Measurements from ENCODE around the gene SUN1.
A peak's percentile ranks its signal among the peaks of the same experiment; 100 is the strongest.

The SUN1 gene

GRCh38 chr7:883055-884021 lies 51.1 kb downstream of the SUN1 start:
- peak; percentile 27; the same call in 1 of the 2 replicates for TF ChIP-seq CTCF (IDR thresholded peaks at IDR 0.05)

- TF ChIP-seq CTCF (IDR thresholded peaks at IDR 0.05) = no peak
Observed at GRCh38 chr7:884191-885003, 52.1 kb downstream of the SUN1 start.

GRCh38 chr7:885261-885892 lies 53.1 kb downstream of the SUN1 start:
- TF ChIP-seq CTCF (IDR thresholded peaks at IDR 0.05) = no peak

- no peak for TF ChIP-seq CTCF (IDR thresholded peaks at IDR 0.05)
Observed at GRCh38 chr7:885893-886625, 53.8 kb downstream of the SUN1 start.

GRCh38 chr7:886626-887487 lies 54.6 kb downstream of the SUN1 start:
- no peak for TF ChIP-seq CTCF (IDR thresholded peaks at IDR 0.05)

- no peak for TF ChIP-seq CTCF (IDR thresholded peaks at IDR 0.05)
Observed at GRCh38 chr7:887488-887820, 55.2 kb downstream of the SUN1 start.

All from LNCAP (cell line).